GM19328 (cell line): ENCODE data around the gene EPYC.
"Not testable (repeated sequence)": the region's sequence is repeated elsewhere in the genome, so short reads cannot be mapped to it uniquely, and the experiment has no call there.

Experiments used
- ATAC-seq: cut with Tn5 transposase; IDR thresholded peaks from one replicate; pipeline ENCODE4 v1.9.1; 2021; ENCODE audit warnings: mild to moderate bottlenecking, moderate library complexity; ENCODE audit not compliant: unreplicated experiment

Gene EPYC

GRCh38 chr12:90991952-90992465, 12.8 kb downstream of the EPYC start:
- ATAC-seq = no peak

DNA sequence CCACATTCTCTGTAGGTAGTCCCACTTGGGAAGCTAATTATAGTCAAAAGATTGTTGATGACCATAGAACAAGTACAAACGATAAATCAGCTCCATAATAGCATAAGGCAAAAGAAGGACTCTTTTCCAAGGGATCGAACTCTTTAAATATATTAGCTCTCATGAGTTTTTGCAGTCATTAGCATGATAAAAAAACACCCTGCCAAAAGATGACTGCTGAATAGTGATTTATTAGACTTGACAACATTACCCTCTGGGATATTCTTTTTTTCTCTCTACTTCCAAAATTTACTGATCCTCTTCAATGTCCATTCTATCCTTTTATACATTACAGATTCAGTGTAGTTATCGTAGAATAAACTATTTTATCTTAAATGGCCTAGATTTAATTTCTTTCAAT, 14.2 kb downstream of the EPYC start:
- ATAC-seq = no peak

DNA sequence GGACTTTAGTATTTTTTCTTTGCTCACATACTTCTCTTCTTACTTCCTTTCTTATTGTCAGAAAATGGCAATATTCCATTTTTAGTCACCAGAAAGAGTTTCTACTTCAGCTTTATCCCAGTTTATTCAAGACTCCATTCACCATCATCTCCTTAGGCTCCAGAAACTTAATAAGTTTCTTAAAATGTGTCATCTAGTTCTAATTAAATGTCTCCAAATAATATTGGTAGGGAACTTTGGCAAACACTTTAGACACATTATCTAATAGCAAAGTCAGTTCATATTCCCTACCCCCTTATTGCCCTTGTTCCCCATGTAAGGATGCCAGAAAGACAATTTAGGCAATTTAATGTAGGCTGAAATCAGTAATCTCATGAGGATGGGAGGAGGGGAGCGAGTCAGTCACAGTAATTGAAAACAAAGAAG, 15.1 kb downstream of the EPYC start:
- ATAC-seq = no peak

- no peak for ATAC-seq
Measured at GRCh38 chr12:90987520-90987919, 17.3 kb downstream of the EPYC start.

DNA sequence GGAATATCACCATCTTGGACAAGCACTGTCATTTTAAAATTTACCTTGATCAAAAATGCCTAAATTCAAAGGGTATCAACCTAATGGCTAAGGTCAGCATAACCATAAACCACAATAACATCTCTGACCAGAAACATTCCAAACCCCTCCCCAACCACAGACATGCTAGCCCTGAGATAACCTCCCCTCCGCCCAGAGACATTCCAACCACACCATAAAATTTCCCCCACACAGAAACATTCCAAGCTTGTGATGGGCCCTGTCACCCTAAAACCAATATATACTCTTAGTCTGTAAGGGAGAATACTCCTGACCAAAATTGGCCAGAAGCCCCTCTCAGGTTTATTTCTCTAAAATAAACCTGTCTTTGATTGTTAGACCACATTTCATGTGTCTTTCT, 17.7 kb downstream of the EPYC start:
- ATAC-seq = no peak

GRCh38 chr12:90985331-90985730, 19.4 kb downstream of the EPYC start:
- ATAC-seq = not testable (repeated sequence)

- no peak for ATAC-seq
Measured at GRCh38 chr12:90984114-90984513, 20.7 kb downstream of the EPYC start.

DNA sequence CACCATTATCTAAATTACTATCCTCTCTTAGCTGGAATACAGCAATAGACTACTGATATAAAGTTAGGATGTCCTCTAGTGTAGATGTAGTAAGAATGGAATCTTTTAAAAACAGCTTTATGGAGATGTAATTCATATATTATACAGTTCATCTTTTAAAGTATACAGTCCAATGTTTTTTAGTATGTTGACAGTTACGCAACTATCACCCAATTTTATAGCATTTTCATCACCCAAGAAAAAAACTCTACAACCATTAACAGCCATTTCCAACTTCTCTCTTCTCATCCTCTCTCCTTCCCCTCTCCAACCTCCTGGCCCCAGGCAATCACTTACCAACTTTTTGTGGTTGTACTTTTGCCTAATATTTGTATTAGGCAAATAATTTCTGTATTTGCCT, 22.6 kb downstream of the EPYC start:
- ATAC-seq = no peak

GRCh38 chr12:90979951-90980350, 24.8 kb downstream of the EPYC start:
- ATAC-seq = no peak

DNA sequence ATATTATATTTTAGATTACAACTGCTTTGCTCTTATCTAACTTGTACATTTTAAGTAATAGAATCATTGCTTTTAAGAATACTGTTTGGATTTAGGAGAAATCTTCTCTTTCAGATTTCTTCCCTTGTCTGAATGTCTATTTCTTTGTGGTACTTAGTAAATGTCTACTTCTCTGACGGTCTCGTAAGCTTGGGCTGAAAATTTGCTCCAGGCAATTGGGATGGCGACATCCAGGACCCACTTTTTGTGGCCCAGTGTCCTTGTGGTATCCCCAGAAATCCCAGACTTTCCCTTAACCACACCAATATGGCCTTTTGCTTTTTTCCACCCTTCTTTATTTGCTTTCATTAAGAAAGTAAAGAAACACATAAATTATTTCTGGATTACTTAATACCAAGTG, 25.8 kb downstream of the EPYC start:
- no peak for ATAC-seq

DNA sequence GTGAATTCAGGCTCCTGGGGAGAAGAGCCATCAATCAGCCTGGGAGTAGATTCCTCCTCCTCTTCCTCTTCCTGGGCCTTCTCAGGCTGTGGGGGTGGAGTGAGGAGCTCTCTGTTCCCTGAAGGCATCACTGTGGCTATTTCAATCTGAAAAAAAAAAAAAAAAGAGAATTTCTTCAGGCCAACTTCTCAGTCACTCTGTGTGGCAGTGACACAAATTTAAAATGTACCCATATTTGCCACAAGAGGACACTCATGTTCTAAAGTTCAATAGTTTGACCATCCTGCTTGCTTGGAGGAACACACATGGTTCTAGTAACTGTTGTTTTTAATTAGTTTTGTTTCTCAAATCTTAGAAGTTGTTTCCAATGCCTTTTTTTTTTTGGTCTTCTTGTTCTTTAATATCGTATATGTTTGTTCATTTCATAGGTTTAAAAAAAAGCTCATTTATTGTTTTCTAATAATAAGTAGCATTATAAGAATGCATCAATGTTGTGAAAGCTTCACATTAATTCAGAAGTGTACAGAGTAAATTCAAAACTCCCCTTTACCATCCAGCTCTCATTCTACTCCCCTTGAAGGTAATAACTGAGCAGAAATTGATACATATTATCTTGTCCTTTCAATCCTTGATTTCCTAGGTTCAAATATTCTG, 26.5 kb downstream of the EPYC start:
- ATAC-seq = peak; percentile 73

- ATAC-seq = no peak
Measured at GRCh38 chr12:90977224-90977623, 27.5 kb downstream of the EPYC start.

- no peak for ATAC-seq
Measured at GRCh38 chr12:90974286-90974685, 30.5 kb downstream of the EPYC start.

DNA sequence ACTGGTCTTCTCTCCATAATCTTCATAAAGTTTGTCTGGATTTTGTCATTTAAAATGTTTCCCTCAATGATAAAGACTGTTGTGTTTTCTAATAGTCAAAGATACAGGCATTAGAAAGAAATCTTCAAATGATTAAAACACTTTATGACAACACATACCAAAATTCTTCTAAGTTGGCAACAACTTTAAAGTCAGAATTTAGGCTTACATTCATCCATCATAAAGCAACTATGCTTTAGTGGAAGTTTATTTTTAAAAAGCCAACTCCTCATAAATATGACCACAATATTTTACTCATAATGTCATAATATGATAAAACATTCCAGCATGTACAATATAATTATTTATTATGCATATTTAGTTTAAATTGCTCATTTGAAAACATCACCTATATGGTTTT, 32.5 kb downstream of the EPYC start:
- no peak for ATAC-seq

GRCh38 chr12:90970911-90971310, 33.9 kb downstream of the EPYC start:
- ATAC-seq = no peak

GRCh38 chr12:90970471-90970870, 34.3 kb downstream of the EPYC start:
- ATAC-seq = no peak

DNA sequence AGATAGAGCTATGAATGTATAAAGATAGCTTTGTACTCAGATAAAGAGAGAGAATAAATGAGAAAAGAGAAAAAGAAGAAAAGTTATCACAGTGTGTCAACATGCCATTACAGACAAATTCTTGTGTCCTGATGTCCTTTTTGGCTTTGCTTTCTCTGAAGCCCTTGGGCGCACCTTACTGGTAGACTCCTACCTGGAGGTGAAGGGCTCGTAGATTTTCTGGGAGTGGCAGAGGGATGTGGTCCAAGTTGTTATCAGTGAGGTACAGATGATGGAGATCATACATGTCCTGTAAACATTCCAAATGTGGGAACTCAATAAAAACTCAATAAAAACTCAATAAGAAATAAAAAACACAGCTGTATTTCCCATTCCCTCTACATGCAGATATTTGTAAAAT, 34.9 kb downstream of the EPYC start:
- ATAC-seq = no peak

DNA sequence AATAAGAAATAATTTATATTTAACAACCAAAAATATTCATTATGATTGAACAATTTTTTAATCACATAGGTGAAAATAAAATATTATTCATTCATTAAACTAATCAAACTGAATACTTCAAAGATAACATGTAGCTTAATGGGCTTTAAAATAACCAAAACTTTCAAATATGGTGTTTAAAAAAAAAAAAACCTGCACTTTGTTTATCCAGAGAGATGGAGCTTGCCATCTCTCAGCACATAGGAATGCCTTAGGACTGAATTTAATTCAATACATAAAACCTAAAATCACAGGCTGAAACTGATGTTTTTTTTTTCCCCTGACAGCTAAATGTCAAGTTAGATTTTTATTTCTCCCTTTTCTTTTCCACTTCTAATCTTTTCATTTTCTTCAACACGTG, 35.4 kb downstream of the EPYC start:
- ATAC-seq = no peak

DNA sequence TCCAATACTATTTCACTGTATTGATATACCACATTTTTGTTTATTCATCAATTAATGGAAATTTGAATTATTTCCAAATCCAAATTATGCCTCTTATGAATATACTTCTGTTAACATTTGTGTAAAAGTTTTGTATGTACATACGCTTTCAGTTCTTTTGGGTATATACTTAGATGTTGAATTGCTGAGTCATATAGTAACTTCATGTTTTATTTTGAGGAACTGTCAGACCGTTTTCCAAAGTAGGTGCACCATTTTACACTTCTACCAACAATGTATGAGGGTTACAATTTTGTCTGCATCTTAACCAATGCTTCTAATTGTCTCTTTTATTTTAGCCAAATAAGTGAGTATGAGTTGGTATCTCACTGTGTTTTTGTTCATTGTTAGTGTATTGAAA, 39.6 kb downstream of the EPYC start:
- ATAC-seq = no peak

- ATAC-seq = no peak
Measured at GRCh38 chr12:90964616-90965015, 40.2 kb downstream of the EPYC start.

GRCh38 chr12:90963946-90964345, 40.8 kb downstream of the EPYC start:
- ATAC-seq = no peak

DNA sequence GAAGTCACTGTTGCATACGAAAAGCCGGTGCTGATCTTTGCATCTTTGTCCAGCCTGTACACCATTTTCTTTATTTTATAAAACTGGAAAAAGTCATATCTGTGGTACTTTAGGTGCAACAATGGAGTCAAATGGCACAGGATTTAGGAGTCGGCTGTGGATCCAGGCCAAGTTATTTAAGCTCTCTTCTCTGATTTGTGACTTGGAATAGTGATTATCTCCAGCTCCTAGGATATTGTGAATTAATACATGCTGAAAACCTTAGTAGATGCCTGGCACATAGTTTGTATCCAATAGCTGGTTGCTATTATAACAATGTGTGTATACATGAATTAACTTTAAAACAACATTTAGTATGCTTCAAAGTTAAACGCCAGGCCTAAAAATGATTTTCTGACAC, 43.6 kb downstream of the EPYC start:
- no peak for ATAC-seq

DNA sequence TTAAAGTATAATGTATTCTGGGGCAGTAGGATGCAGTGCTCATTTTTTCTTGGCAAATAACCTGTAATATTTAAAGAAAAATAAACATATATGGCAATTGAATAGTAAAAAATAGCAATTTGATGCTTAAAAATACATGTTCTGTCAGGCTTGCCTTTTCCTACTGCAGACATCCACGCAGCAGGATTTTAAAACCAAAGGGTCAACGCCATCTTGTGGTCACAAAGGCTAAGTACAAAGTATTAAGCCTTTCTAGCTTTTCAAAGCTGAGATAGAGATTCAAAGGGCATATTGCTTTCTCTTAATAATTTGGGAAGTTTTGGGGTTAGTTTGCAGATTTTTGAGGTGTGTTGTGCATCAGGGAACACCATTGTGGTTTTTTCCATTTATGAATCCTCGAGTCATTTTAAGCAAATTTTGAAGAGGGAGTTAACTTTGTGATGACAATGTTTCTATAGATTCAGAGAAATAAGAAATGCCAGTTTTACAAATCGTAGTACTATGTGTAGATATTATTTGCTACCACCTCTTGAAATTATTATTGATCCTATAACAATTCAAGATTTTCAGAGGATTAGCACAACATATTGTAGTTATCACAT, 45.1 kb downstream of the EPYC start:
- ATAC-seq = peak; percentile 83
